Smooth muscle cell (in vitro differentiated cells): Measurements from ENCODE around the gene LURAP1L. TPM values are rescaled to one million over a fixed set of nuclear protein-coding genes. Genes with fewer than 3 reads are reported as not detected.

ENCODE experiments used
- DNase-seq: peaks from one replicate; lab custom pipeline; 2025; ENCODE audit not compliant: unreplicated experiment; lab: John Stamatoyannopoulos, UW
- H2AFZ ChIP-seq: fragments of 200-600 bp; sonication (generic); 2 replicates; pipeline ENCODE4 v1.6.0; 2016; ENCODE audit warnings: antibody characterized with exemption, low read depth, mild to moderate bottlenecking
- H3F3A ChIP-seq: fragments of 200-600 bp; sonication (generic); 2 replicates; pipeline ENCODE4 v1.6.0; 2017; ENCODE audit warnings: antibody characterized with exemption, low read depth
- H3K27ac ChIP-seq: fragments of 200-600 bp; sonication (generic); 2 replicates; pipeline ENCODE4 v1.5.1; 2016; ENCODE audit warnings: low read depth, mild to moderate bottlenecking
- H3K27me3 ChIP-seq: fragments of 200-600 bp; sonication (generic); 2 replicates; pipeline ENCODE4 v1.6.1; 2016; ENCODE audit warnings: low read depth, mild to moderate bottlenecking
- H3K36me3 ChIP-seq: fragments of 200-600 bp; sonication (generic); 2 replicates; pipeline ENCODE4 v1.5.1; 2016; ENCODE audit warnings: low read depth
- H3K4me1 ChIP-seq: fragments of 200-600 bp; sonication (generic); 2 replicates; pipeline ENCODE4 v1.5.1; 2016; ENCODE audit warnings: low read depth
- H3K4me2 ChIP-seq: fragments of 200-600 bp; sonication (generic); 2 replicates; pipeline ENCODE4 v1.6.0; 2016; ENCODE audit warnings: mild to moderate bottlenecking
- H3K4me3 ChIP-seq: fragments of 200-600 bp; sonication (generic); 2 replicates; pipeline ENCODE4 v1.5.1; 2016; ENCODE audit warnings: mild to moderate bottlenecking
- H3K79me2 ChIP-seq: fragments of 200-600 bp; sonication (generic); 2 replicates; pipeline ENCODE4 v1.6.0; 2016; ENCODE audit warnings: low read depth, mild to moderate bottlenecking
- H3K9ac ChIP-seq: fragments of 200-600 bp; sonication (generic); 2 replicates; pipeline ENCODE4 v1.6.0; 2016; ENCODE audit warnings: low read depth
- H3K9me3 ChIP-seq: fragments of 200-600 bp; sonication (generic); replicated peaks from 2 replicates; pipeline ENCODE4 v1.5.1; 2016; ENCODE audit warnings: low read depth
- H4K20me1 ChIP-seq: fragments of 200-600 bp; sonication (generic); 2 replicates; pipeline ENCODE4 v1.6.0; 2016; ENCODE audit warnings: low read depth
- CTCF ChIP-seq: fragments of 200-600 bp; sonication (generic); IDR thresholded peaks from 2 replicates; pipeline ENCODE4 v1.5.1; 2017; ENCODE audit warnings: borderline replicate concordance, mild to moderate bottlenecking, antibody characterized with exemption; ENCODE audit not compliant: insufficient read depth, poor library complexity, severe bottlenecking
- WGBS: methylation state at CpG from one replicate; pipeline ENCODE4 v1.1.7; 2016; ENCODE audit warnings: low lambda C conversion rate; 5-methylcytosine and 5-hydroxymethylcytosine counted together
- polyA plus RNA-seq: library from polyadenylated mRNA; unstranded; fragments of >200 nt; fragmentation: Nextera tagmentation; extraction: Ambion mirVana; gene quantifications from 2 replicates; pipeline ENCODE4 v1.2.1, GENCODE V29; 2016
- total RNA-seq: library from RNA; depleted of rRNA; stranded (reverse); fragments of >200 nt; gene quantifications from 2 replicates; pipeline ENCODE4 v1.2.3, GENCODE V29; 2014

Gene LURAP1L
- total and polyA plus RNA-seq, 2 experiments from 2014 or later = 22.8 to 27.6 TPM

- 68% methylated on average over 5 of the region's 5 CpGs for WGBS
- H3K27me3 ChIP-seq = no peaks in the 10 kb centered on the region
- peak overlapping the region; percentile 96 for H3K9ac ChIP-seq
- no peak for TF ChIP-seq CTCF
- H3K36me3 ChIP-seq = no peaks in the 10 kb centered on the region
- H3K79me2 ChIP-seq = peaks cover 54% of the 10 kb centered on the region
- peak overlapping the region; percentile 98 for H3K27ac ChIP-seq
- DNase-seq = no peak
- no peaks in the 10 kb centered on the region for H3K9me3 ChIP-seq
- H3K4me1 ChIP-seq = peaks cover 11% of the 10 kb centered on the region
- peaks cover 16% of the 10 kb centered on the region for H3F3A ChIP-seq
- no peak overlapping the region for H3K4me3 ChIP-seq
- no peak overlapping the region for H2AFZ ChIP-seq
- H3K4me2 ChIP-seq = peak overlapping the region; percentile 74
- H4K20me1 ChIP-seq = no peaks in the 10 kb centered on the region
These were observed 41.1 kb downstream of the LURAP1L start for GRCh38 chr9:12815888-12816287.

DNA sequence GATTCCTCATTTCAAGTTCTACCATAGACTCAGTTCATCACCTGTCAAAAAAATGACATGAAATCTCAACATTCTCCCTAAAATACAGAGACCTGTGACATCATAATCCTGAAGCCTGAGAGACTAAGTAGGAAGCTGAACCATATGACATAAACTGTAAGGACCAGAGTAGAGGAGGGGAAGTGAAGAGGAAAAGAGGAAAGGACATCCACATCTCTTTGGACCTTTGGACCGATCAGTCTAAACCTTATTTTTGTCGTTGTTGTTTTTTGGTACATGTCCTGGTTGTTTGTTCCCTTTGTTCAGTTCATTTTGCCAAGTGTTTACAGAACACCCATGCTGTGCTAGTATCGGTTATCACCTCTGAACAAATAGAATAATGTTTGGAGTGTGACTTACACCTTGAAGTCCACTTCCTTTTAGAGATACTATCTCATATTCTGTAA is 41.9 kb downstream of the LURAP1L start:
- no peak overlapping the region for H3K9ac ChIP-seq
- no peaks in the 10 kb centered on the region for H3K9me3 ChIP-seq
- no peak for TF ChIP-seq CTCF
- H4K20me1 ChIP-seq = no peaks in the 10 kb centered on the region
- no peaks in the 10 kb centered on the region for H3K36me3 ChIP-seq
- H3K27ac ChIP-seq = peak overlapping the region; percentile 98
- no peak overlapping the region for H3K4me2 ChIP-seq
- no peak overlapping the region for H3K4me3 ChIP-seq
- H3F3A ChIP-seq = peaks cover 16% of the 10 kb centered on the region
- DNase-seq = no peak
- H3K4me1 ChIP-seq = peaks cover 11% of the 10 kb centered on the region
- H3K79me2 ChIP-seq = peaks cover 52% of the 10 kb centered on the region
- H2AFZ ChIP-seq = no peak overlapping the region
- H3K27me3 ChIP-seq = no peaks in the 10 kb centered on the region
- 93% methylated on average over 3 of the region's 3 CpGs for whole genome bisulfite sequencing

DNA sequence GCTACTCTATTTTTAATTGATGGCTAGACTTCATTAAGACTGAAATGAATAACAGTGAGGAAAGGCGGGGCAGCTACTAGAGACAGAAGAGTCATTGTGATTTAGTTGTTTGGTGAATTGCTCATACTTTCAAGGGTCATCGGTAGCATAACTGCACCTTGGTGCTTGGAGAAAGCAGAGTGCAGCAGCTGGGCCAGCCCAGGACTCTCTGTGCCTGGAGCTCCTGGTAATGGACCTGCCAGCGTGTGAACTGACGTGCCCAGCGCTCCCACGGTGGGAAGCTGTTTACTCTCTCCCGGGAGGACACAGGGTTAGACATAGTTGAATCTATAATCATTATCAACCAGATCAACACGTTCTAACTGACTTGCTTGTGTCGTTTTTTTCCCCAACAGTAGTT is 42.9 kb downstream of the LURAP1L start:
- Histone ChIP-seq H3K79me2 (peaks cover 48% of the 10 kb centered on the region), H3K9ac (no peak overlapping the region), H3K4me3 (no peak overlapping the region), H2AFZ (no peak overlapping the region), H3K4me2 (no peak overlapping the region), H4K20me1 (no peaks in the 10 kb centered on the region), H3K4me1 (peaks cover 11% of the 10 kb centered on the region), H3K27ac (peak overlapping the region; percentile 98), H3K36me3 (no peaks in the 10 kb centered on the region), H3F3A (peaks cover 16% of the 10 kb centered on the region), H3K9me3 (no peaks in the 10 kb centered on the region), H3K27me3 (no peaks in the 10 kb centered on the region)
- WGBS = 66% methylated on average over 9 of the region's 9 CpGs
- no peak for DNase-seq
- no peak for TF ChIP-seq CTCF

DNA sequence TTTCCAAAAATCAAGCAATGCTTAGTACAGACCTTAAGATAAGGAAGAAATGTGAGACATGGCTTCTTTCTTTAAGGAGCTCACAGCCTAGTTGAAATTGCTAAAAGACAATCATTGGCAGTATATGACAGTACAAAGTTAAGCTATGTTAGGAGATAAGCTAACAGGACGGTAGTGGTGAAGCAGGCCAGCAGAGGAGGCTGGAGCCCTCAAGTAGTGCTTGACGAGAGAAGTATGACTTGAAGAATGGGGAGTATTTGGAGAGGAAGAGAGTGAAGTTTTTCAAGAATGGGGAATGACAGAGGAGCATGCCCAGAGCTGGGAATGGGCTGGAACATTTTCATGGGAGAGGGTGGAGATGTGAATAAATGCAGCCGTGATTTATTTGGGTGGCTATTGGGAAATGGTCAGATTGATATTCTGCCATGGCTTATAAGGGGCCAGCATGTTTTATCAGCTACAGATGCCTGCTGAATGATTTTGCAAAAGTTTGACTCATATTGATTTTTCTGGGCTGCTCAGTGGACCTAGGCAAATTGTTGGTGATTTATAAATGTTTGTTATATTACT is 43.7 kb downstream of the LURAP1L start:
- no peak for TF ChIP-seq CTCF
- Histone ChIP-seq H4K20me1 (no peaks in the 10 kb centered on the region), H3K4me3 (no peak overlapping the region), H3K9me3 (no peaks in the 10 kb centered on the region), H3K79me2 (peaks cover 43% of the 10 kb centered on the region), H3K4me1 (peaks cover 7% of the 10 kb centered on the region), H3F3A (peaks cover 15% of the 10 kb centered on the region), H3K27ac (peak overlapping the region; percentile 98), H3K27me3 (no peaks in the 10 kb centered on the region), H2AFZ (no peak overlapping the region), H3K4me2 (peak overlapping the region; percentile 41), H3K9ac (no peak overlapping the region), H3K36me3 (no peaks in the 10 kb centered on the region)
- DNase-seq = no peak
- WGBS = 47% methylated on average over 3 of the region's 3 CpGs
